ENCODE results near the gene AFF1.

GRCh38 chr4:87129681-87130080 is 194.9 kb downstream of the AFF1 start:
- TF ChIP-seq NR1H2 (CRISPR knock-in tag; IDR thresholded peaks at IDR 0.05) (no peak), TP53 (CRISPR knock-in tag; IDR thresholded peaks at IDR 0.05) (no peak), ZNF317 (CRISPR knock-in tag; IDR thresholded peaks at IDR 0.05; ENCODE audit: borderline replicate concordance, low read depth) (no peak), CTCF (IDR thresholded peaks at IDR 0.05) (no peak), TEAD4 (CRISPR knock-in tag; IDR thresholded peaks at IDR 0.05) (no peak), STAT6 (CRISPR knock-in tag; conservative IDR thresholded peaks at IDR 0.05; ENCODE audit: low read depth) (no peak), ZNF121 (CRISPR knock-in tag; IDR thresholded peaks at IDR 0.05) (no peak), CREM (CRISPR knock-in tag; IDR thresholded peaks at IDR 0.05) (no peak), ZNF138 (CRISPR knock-in tag; conservative IDR thresholded peaks at IDR 0.05) (no peak)

All from WTC11 (cell line).